ENCODE results near the gene MROH2A.

MROH2A gene

GRCh38 chr2:233830111-233830802 is 52.1 kb downstream of the MROH2A start:
- no peak for DNase-seq (ENCODE audit: low read depth, low spot score)
- no peak overlapping the region for H3K4me3 ChIP-seq (ENCODE audit: low read length)

- DNase-seq (ENCODE audit: low read depth, low spot score), result no peak
These were observed 53.0 kb downstream of the MROH2A start for GRCh38 chr2:233831011-233831721.

GRCh38 chr2:233831861-233832260 is 53.7 kb downstream of the MROH2A start:
- DNase-seq (ENCODE audit: low read depth, low spot score), result no peak
- no peak overlapping the region for H3K4me3 ChIP-seq (ENCODE audit: low read length)

More at GRCh38 chr2:233831011-233831721, 53.0 kb downstream of the MROH2A start:
- H3K4me3 ChIP-seq (ENCODE audit: low read length), result no peak overlapping the region

GRCh38 chr2:233832414-233832813 is 54.3 kb downstream of the MROH2A start:
- no peak overlapping the region for H3K4me3 ChIP-seq (ENCODE audit: low read length)
- DNase-seq (ENCODE audit: low read depth, low spot score), result no peak

- no peak overlapping the region for H3K4me3 ChIP-seq (ENCODE audit: low read length)
- no peak for DNase-seq (ENCODE audit: low read depth, low spot score)
These were observed 54.8 kb downstream of the MROH2A start for GRCh38 chr2:233832869-233833311.

GRCh38 chr2:233833345-233833744 is 55.2 kb downstream of the MROH2A start:
- DNase-seq (ENCODE audit: low read depth, low spot score), result no peak
- no peak overlapping the region for H3K4me3 ChIP-seq (ENCODE audit: low read length)

GRCh38 chr2:233835230-233836186 is 57.4 kb downstream of the MROH2A start:
- DNase-seq (ENCODE audit: low read depth, low spot score), result no peak
- H3K4me3 ChIP-seq (ENCODE audit: low read length), result no peak overlapping the region

GRCh38 chr2:233836359-233836758 is 58.2 kb downstream of the MROH2A start:
- DNase-seq (ENCODE audit: low read depth, low spot score), result no peak
- no peak overlapping the region for H3K4me3 ChIP-seq (ENCODE audit: low read length)

- no peak overlapping the region for H3K4me3 ChIP-seq (ENCODE audit: low read length)
- DNase-seq (ENCODE audit: low read depth, low spot score), result no peak
These were observed 59.6 kb downstream of the MROH2A start for GRCh38 chr2:233837694-233838229.

- no peak overlapping the region for H3K4me3 ChIP-seq (ENCODE audit: low read length)
- no peak for DNase-seq (ENCODE audit: low read depth, low spot score)
These were observed 60.1 kb downstream of the MROH2A start for GRCh38 chr2:233838251-233838650.

- no peak overlapping the region for H3K4me3 ChIP-seq (ENCODE audit: low read length)
These were observed 60.8 kb downstream of the MROH2A start for GRCh38 chr2:233838726-233839446.

GRCh38 chr2:233839447-233839820 is 61.3 kb downstream of the MROH2A start:
- H3K4me3 ChIP-seq (ENCODE audit: low read length), result no peak overlapping the region
- DNase-seq (ENCODE audit: low read depth, low spot score), result no peak

More at GRCh38 chr2:233838726-233839446, 60.8 kb downstream of the MROH2A start:
- DNase-seq (ENCODE audit: low read depth, low spot score), result no peak

- no peak overlapping the region for H3K4me3 ChIP-seq (ENCODE audit: low read length)
- no peak for DNase-seq (ENCODE audit: low read depth, low spot score)
These were observed 62.4 kb downstream of the MROH2A start for GRCh38 chr2:233840520-233840919.

GRCh38 chr2:233841183-233841582 is 63.1 kb downstream of the MROH2A start:
- H3K4me3 ChIP-seq (ENCODE audit: low read length), result no peak overlapping the region
- DNase-seq (ENCODE audit: low read depth, low spot score), result no peak

- H3K4me3 ChIP-seq (ENCODE audit: low read length), result no peak overlapping the region
- no peak for DNase-seq (ENCODE audit: low read depth, low spot score)
These were observed 66.1 kb downstream of the MROH2A start for GRCh38 chr2:233844064-233844807.

- H3K4me3 ChIP-seq (ENCODE audit: low read length), result no peak overlapping the region
- no peak for DNase-seq (ENCODE audit: low read depth, low spot score)
These were observed 66.7 kb downstream of the MROH2A start for GRCh38 chr2:233844836-233845235.

GRCh38 chr2:233845301-233846060 is 67.4 kb downstream of the MROH2A start:
- no peak overlapping the region for H3K4me3 ChIP-seq (ENCODE audit: low read length)
- DNase-seq (ENCODE audit: low read depth, low spot score), result no peak

All from Jurkat, Clone E6-1 (cell line).